Measurements from ENCODE around the gene TRAF2. TPM values are rescaled to one million over a fixed set of nuclear protein-coding genes. Genes with fewer than 3 reads are reported as not detected.

Gene TRAF2
- total and polyA plus RNA-seq, 9 of the 15 experiments (the other 6 are each of a cell fraction or from before 2014, with no cell fraction given): 0.24 to 45.2 (median 18.0) TPM

- TF ChIP-seq ZNF589 (CRISPR knock-in tag; IDR thresholded peaks at IDR 0.05; ENCODE audit: low read depth): no peak
- TF ChIP-seq SRSF7 (optimal IDR thresholded peaks at IDR 0.05; ENCODE audit: low read depth, low read length): no peak
- TF ChIP-seq MTA1 (IDR thresholded peaks at IDR 0.05; ENCODE audit: borderline replicate concordance): no peak
- TF ChIP-seq KLF6 (CRISPR knock-in tag; IDR thresholded peaks at IDR 0.05; ENCODE audit: borderline replicate concordance): no peak
- TF ChIP-seq ZNF311 (CRISPR knock-in tag; IDR thresholded peaks at IDR 0.05): no peak
- peak; percentile 37; the same call in 1 of the 2 replicates for TF ChIP-seq ZNF134 (CRISPR knock-in tag; conservative IDR thresholded peaks at IDR 0.05)
- TF ChIP-seq, protein P1, sequence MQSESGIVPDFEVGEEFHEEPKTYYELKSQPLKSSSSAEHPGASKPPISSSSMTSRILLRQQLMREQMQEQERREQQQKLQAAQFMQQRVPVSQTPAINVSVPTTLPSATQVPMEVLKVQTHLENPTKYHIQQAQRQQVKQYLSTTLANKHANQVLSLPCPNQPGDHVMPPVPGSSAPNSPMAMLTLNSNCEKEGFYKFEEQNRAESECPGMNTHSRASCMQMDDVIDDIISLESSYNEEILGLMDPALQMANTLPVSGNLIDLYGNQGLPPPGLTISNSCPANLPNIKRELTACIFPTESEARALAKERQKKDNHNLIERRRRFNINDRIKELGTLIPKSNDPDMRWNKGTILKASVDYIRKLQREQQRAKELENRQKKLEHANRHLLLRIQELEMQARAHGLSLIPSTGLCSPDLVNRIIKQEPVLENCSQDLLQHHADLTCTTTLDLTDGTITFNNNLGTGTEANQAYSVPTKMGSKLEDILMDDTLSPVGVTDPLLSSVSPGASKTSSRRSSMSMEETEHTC (IDR thresholded peaks at IDR 0.05): no peak
- TF ChIP-seq, protein P2, sequence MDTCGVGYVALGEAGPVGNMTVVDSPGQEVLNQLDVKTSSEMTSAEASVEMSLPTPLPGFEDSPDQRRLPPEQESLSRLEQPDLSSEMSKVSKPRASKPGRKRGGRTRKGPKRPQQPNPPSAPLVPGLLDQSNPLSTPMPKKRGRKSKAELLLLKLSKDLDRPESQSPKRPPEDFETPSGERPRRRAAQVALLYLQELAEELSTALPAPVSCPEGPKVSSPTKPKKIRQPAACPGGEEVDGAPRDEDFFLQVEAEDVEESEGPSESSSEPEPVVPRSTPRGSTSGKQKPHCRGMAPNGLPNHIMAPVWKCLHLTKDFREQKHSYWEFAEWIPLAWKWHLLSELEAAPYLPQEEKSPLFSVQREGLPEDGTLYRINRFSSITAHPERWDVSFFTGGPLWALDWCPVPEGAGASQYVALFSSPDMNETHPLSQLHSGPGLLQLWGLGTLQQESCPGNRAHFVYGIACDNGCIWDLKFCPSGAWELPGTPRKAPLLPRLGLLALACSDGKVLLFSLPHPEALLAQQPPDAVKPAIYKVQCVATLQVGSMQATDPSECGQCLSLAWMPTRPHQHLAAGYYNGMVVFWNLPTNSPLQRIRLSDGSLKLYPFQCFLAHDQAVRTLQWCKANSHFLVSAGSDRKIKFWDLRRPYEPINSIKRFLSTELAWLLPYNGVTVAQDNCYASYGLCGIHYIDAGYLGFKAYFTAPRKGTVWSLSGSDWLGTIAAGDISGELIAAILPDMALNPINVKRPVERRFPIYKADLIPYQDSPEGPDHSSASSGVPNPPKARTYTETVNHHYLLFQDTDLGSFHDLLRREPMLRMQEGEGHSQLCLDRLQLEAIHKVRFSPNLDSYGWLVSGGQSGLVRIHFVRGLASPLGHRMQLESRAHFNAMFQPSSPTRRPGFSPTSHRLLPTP (IDR thresholded peaks at IDR 0.05; ENCODE audit: borderline replicate concordance, extremely low read depth, insufficient read length): no peak
- TF ChIP-seq KDM4B (IDR thresholded peaks at IDR 0.05; ENCODE audit: borderline replicate concordance in 2 of 2, low read depth in 1 of 2): 0 out of 4 replicates have a peak, but pooled peaks of 1 of the 2 experiments have one; percentile 51
- no peak for TF ChIP-seq ZNF121 (CRISPR knock-in tag; conservative IDR thresholded peaks at IDR 0.05)
- TF ChIP-seq FOXA3 (CRISPR knock-in tag; conservative IDR thresholded peaks at IDR 0.05 in 1 of 2, IDR thresholded peaks at IDR 0.05 in 1 of 2): peak in 1 of 2 experiments; percentile 47; a peak in 1 of 4 replicates
- peak in 1 of 2 experiments; percentile 79; a peak in 2 of 4 replicates for TF ChIP-seq HDAC1 (IDR thresholded peaks at IDR 0.05)
- peak; percentile 66 for TF ChIP-seq EP400 (IDR thresholded peaks at IDR 0.05)
- TF ChIP-seq ZNF717 (CRISPR knock-in tag; IDR thresholded peaks at IDR 0.05): no peak
- TF ChIP-seq, protein P3, sequence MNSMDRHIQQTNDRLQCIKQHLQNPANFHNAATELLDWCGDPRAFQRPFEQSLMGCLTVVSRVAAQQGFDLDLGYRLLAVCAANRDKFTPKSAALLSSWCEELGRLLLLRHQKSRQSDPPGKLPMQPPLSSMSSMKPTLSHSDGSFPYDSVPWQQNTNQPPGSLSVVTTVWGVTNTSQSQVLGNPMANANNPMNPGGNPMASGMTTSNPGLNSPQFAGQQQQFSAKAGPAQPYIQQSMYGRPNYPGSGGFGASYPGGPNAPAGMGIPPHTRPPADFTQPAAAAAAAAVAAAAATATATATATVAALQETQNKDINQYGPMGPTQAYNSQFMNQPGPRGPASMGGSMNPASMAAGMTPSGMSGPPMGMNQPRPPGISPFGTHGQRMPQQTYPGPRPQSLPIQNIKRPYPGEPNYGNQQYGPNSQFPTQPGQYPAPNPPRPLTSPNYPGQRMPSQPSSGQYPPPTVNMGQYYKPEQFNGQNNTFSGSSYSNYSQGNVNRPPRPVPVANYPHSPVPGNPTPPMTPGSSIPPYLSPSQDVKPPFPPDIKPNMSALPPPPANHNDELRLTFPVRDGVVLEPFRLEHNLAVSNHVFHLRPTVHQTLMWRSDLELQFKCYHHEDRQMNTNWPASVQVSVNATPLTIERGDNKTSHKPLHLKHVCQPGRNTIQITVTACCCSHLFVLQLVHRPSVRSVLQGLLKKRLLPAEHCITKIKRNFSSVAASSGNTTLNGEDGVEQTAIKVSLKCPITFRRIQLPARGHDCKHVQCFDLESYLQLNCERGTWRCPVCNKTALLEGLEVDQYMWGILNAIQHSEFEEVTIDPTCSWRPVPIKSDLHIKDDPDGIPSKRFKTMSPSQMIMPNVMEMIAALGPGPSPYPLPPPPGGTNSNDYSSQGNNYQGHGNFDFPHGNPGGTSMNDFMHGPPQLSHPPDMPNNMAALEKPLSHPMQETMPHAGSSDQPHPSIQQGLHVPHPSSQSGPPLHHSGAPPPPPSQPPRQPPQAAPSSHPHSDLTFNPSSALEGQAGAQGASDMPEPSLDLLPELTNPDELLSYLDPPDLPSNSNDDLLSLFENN (IDR thresholded peaks at IDR 0.05; ENCODE audit: low read depth in 2 of 2, low read length in 2 of 2): peak in 1 of 2 experiments; percentile 62; a peak in 2 of 4 replicates
- peak; percentile 26 for TF ChIP-seq NEUROD1 (IDR thresholded peaks at IDR 0.05; ENCODE audit: borderline replicate concordance, low read depth, low read length, partially characterized antibody)
- TF ChIP-seq TFE3 (CRISPR knock-in tag; IDR thresholded peaks at IDR 0.05): no peak
Observed at GRCh38 chr9:136882109-136882946, 4.0 kb upstream of the TRAF2 start (continued).
